Aorta (tissue), 5 donors: ENCODE data around the gene SIGLEC1. TPM values are rescaled to one million over a fixed set of nuclear protein-coding genes. Genes with fewer than 3 reads are reported as not detected.

ENCODE experiments used
- ATAC-seq: fragments of 200-7000 bp; cut with Tn5 transposase; one replicate; pipeline ENCODE4 v1.9.1; 2022; ENCODE audit warnings: moderate library complexity; ENCODE audit not compliant: low FRiP score
- DNase-seq, 2 donors: peaks; one replicate each; pipeline ENCODE4 v3.0.0-alpha.2; 2020
- H3K27ac ChIP-seq, 2 donors: one replicate each; pipeline ENCODE4 v1.5.1; 2013; ENCODE audit warnings: low read length in 2 of 2, mild to moderate bottlenecking in 2 of 2, moderate library complexity in 2 of 2, control low read depth in 1 of 2, inconsistent platforms in 1 of 2, low read depth in 1 of 2
- H3K27me3 ChIP-seq, 2 donors: one replicate each; pipeline ENCODE4 v1.6.1; 2013; ENCODE audit warnings: control low read depth in 1 of 2, low read length in 1 of 2, mild to moderate bottlenecking in 1 of 2, moderate library complexity in 1 of 2; ENCODE audit not compliant: insufficient read depth in 2 of 2, control insufficient read depth in 1 of 2
- H3K36me3 ChIP-seq, 2 donors: one replicate each; pipeline ENCODE4 v1.6.1; 2013; ENCODE audit warnings: control low read depth in 1 of 2, low read length in 1 of 2, mild to moderate bottlenecking in 1 of 2; ENCODE audit not compliant: insufficient read depth in 2 of 2, control insufficient read depth in 1 of 2
- H3K4me1 ChIP-seq, 2 donors: one replicate each; pipeline ENCODE4 v1.6.1; 2013; ENCODE audit warnings: low read length in 2 of 2, control low read depth in 1 of 2, mild to moderate bottlenecking in 1 of 2, moderate library complexity in 1 of 2; ENCODE audit not compliant: insufficient read depth in 2 of 2, control insufficient read depth in 1 of 2
- H3K4me3 ChIP-seq, 2 donors: one replicate each; pipeline ENCODE4 v1.5.1; 2013; ENCODE audit warnings: low read length in 2 of 2, control low read depth in 1 of 2, mild to moderate bottlenecking in 1 of 2
- H3K9me3 ChIP-seq: one replicate; pipeline ENCODE4 v1.6.1; 2013; ENCODE audit warnings: mild to moderate bottlenecking, low read length; ENCODE audit not compliant: control insufficient read depth
- WGBS, 2 donors: extraction: QIAGEN DNeasy Blood & Tissue Kit; methylation state at CpG; one replicate each; pipeline ENCODE4 v1.1.7; 2013; 5-methylcytosine and 5-hydroxymethylcytosine counted together
- intact Hi-C, 2 donors: fragments of 100-400 bp; cut with DNase I; formaldehyde crosslinking; loops; one replicate each; pipeline versions ENCODE4 v1.14.2 to v1.15.0; 2022
- polyA plus RNA-seq, 2 donors: library from polyadenylated mRNA; stranded (reverse); fragments of 200-250 nt; gene quantifications; one replicate each; pipeline ENCODE4 v1.2.3, GENCODE V29; 2013
- total RNA-seq, 2 donors: library from RNA; stranded (reverse); fragmentation: NEBNext Ultra II Directional; extraction: Animal tissue kit (Norgen Biotek cat#: 25700); gene quantifications; one replicate each; pipeline ENCODE4 v1.2.1, GENCODE V29; 2021
- donor health status: healthy with polysubstance abuse.
- donor health status: Bipolar disorder and iron deficiency.
- donor health status: DM: no; HTN: no; CAD: no.
- donor health status: DM: no; HTN: no; CAD: no.
- donor health status: DM: yes; HTN: yes; CAD: no.

Gene SIGLEC1
- total and polyA plus RNA-seq, 4 donors: 2.8 to 55.8 (median 10.7) TPM

DNA sequence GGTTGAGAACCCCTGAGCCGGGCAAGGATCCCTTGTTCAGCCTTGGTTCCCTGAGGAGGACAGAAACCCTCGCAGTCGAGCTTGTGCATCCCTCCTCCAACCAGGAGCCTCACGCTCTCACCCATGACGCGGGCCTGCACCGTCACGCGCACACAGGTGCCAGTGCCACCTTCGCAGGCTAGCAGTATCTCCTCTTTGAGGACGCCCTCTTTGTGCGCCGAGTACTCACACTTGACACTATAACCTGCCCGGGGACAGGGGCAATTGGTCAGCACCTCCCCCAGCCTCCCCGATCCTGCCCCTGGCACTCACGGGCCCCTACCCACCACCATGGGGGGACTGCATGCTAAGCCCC, 41.9 kb upstream of the SIGLEC1 start:
- WGBS, 2 donors: 95% methylated on average over 16 of the region's 16 CpGs

DNA sequence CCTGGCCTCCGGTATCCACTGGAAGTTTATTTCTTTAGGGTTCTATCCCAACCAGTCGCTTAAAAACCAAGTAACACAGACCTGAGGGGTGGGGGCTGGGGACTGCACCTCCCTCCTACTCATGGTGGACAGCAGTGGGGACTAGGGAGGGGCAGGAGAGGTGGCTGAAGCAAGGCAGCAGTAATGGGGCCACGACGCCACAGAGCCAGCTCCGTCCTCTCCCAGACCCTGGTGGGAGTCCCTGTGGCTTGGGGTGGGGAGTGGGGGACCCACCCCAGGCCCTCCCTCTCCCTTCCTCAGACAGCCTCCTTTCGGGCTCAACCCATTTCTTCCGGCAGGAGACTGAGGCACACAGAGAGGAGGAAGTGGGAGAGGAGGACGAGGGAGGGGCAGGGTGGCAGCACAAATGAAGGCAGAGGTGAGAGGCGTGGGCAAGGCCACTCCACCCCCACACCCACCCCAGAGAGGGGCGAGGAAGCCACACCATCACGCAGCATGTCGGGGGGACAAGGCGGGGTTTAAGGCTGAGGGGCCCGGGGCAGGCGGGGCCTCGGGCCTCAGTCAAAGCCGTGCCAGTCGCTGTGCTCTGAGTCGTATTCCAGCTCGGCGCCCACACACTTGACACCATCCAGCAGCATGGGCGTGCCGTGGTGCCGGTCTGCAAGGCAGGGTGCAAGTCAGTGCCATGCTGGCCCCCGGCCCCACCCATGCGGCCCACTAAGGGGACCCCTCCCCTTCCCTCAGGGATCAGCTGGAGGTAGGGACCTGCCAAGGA, 41.3 kb upstream of the SIGLEC1 start:
- no peak overlapping the region for H3K4me3 ChIP-seq
- no peaks in the 10 kb centered on the region for H3K36me3 ChIP-seq
- DNase-seq: no peak
- H3K27me3 ChIP-seq: no peaks in the 10 kb centered on the region
- peak; percentile 1 for ATAC-seq
- no peak overlapping the region for H3K27ac ChIP-seq
- H3K9me3 ChIP-seq: no peaks in the 10 kb centered on the region
- no peaks in the 10 kb centered on the region for H3K4me1 ChIP-seq
- intact Hi-C loops: loop anchor here in 1 of 2 donors (5.0 kb wide), 1 partner anchor 76 kb away; no protein-coding TSS in a partner anchor
- WGBS, 2 donors: 89 to 93% methylated on average over 26 of the region's 26 CpGs

More for the DNA sequence above, 41.9 kb upstream of the SIGLEC1 start:
- Histone ChIP-seq H3K27me3 (no peaks in the 10 kb centered on the region), H3K36me3 (no peaks in the 10 kb centered on the region), H3K4me3 (no peak overlapping the region), H3K27ac (no peak overlapping the region), H3K4me1 (no peaks in the 10 kb centered on the region), H3K9me3 (no peaks in the 10 kb centered on the region)
- ATAC-seq (no peak), DNase-seq (no peak)
- intact Hi-C loops: loop anchor here in 1 of 2 donors (5.0 kb wide), 1 partner anchor 77 kb away; no protein-coding TSS in a partner anchor

DNA sequence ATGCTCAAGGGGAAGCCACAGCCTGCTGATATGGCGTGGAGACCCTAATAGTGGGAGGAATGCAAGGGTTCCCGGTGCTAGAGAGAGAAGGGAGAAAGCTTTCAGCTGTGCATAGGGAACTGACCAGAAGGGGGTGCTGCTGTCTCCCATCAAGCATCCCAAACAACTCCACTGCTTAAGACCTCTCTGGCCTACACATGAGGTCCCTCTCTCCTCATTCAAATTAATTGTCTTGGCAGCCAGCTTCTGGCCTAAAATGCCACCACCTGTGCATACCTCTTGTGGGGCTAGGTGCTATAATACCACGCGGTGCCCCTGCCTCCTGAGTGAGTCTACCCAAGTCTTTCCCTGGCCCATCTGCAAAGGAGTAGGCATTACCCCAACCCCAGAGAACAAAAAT, 40.7 kb upstream of the SIGLEC1 start:
- peak; percentile 70 for ATAC-seq
- intact Hi-C loops: loop anchor here in 1 of 2 donors (5.0 kb wide), 1 partner anchor 76 kb away; no protein-coding TSS in a partner anchor

GRCh38 chr20:3752386-3752759, 40.0 kb upstream of the SIGLEC1 start:
- DNase-seq: no peak
- Histone ChIP-seq H3K4me3 (no peak overlapping the region), H3K27ac (no peak overlapping the region), H3K36me3 (no peaks in the 10 kb centered on the region), H3K27me3 (no peaks in the 10 kb centered on the region), H3K9me3 (no peaks in the 10 kb centered on the region), H3K4me1 (no peaks in the 10 kb centered on the region)
- 5 to 7% methylated on average over 13 of the region's 13 CpGs for WGBS, 2 donors
- intact Hi-C loops: loop anchor here in 1 of 2 donors (5.0 kb wide), 1 partner anchor 75 kb away; no protein-coding TSS in a partner anchor
- no peak for ATAC-seq

More for the DNA sequence above, 40.7 kb upstream of the SIGLEC1 start:
- no peaks in the 10 kb centered on the region for H3K27me3 ChIP-seq
- H3K4me3 ChIP-seq: no peak overlapping the region
- H3K4me1 ChIP-seq: no peaks in the 10 kb centered on the region
- peak in 1 of 2 donors; percentile 75 for DNase-seq
- H3K36me3 ChIP-seq: no peaks in the 10 kb centered on the region
- H3K9me3 ChIP-seq: no peaks in the 10 kb centered on the region
- 44 to 50% methylated on average over 4 of the region's 4 CpGs for WGBS, 2 donors
- H3K27ac ChIP-seq: no peak overlapping the region

DNA sequence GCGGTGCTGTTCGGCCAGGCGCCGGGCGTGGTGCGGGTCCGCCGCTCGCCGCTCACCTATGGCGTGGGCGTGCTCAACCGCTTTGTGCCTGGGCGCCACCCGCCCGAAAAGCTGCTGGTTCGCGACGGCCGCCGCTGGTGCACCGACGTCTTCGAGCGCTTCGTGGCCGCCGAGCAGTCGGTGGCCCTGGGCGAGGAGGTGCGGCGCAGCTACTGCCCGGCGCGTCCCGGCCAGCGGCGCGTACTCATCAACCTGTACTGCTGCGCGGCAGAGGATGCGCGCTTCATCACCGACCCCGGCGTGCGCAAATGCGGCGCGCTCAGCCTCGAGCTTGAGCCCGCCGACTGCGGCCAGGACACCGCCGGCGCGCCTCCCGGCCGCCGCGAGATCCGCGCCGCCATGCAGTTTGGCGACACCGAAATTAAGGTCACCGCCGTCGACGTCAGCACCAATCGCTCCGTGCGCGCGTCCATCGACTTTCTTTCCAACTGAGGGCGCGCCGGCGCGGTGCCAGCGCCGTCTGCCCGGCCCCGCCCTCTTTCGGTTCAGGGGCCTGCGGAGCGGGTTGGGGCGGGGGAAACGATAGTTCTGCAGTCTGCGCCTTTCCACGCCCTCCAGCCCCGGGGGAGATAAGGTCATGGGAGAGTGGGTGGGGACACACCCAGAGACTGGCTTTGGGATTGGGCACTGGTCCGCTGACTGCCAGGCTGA, 39.4 kb upstream of the SIGLEC1 start:
- DNase-seq (peak; percentile 87 to 89), ATAC-seq (peak; percentile 37)
- Histone ChIP-seq H3K27ac (no peak overlapping the region), H3K4me3 (no peak overlapping the region), H3K9me3 (no peaks in the 10 kb centered on the region), H3K27me3 (no peaks in the 10 kb centered on the region), H3K36me3 (no peaks in the 10 kb centered on the region), H3K4me1 (no peaks in the 10 kb centered on the region)
- 6 to 7% methylated on average over 95 of the region's 95 CpGs for whole genome bisulfite sequencing, 2 donors
- intact Hi-C loops: loop anchor here in 1 of 2 donors (5.0 kb wide), 1 partner anchor 75 kb away; no protein-coding TSS in a partner anchor

- no peaks in the 10 kb centered on the region for H3K27me3 ChIP-seq
- no peak overlapping the region for H3K27ac ChIP-seq
- H3K9me3 ChIP-seq: no peaks in the 10 kb centered on the region
- intact Hi-C loops: loop anchor here in 1 of 2 donors (5.0 kb wide), 1 partner anchor 74 kb away; no protein-coding TSS in a partner anchor
- ATAC-seq (no peak), DNase-seq (no peak)
- no peaks in the 10 kb centered on the region for H3K36me3 ChIP-seq
- H3K4me1 ChIP-seq: no peaks in the 10 kb centered on the region
- no peak overlapping the region for H3K4me3 ChIP-seq
- 25 to 31% methylated on average over 30 to 31 of the region's 31 CpGs for WGBS, 2 donors
These were observed 38.9 kb upstream of the SIGLEC1 start for GRCh38 chr20:3751305-3751674.

GRCh38 chr20:3749689-3750531, 37.5 kb upstream of the SIGLEC1 start:
- intact Hi-C loops: loop anchor here in 1 of 2 donors (5.0 kb wide), 1 partner anchor 73 kb away; no protein-coding TSS in a partner anchor
- no peaks in the 10 kb centered on the region for H3K9me3 ChIP-seq
- DNase-seq: no peak
- H3K36me3 ChIP-seq: no peaks in the 10 kb centered on the region
- no peaks in the 10 kb centered on the region for H3K4me1 ChIP-seq
- 14 to 21% methylated on average over 55 to 72 of the region's 72 CpGs for WGBS, 2 donors
- H3K27ac ChIP-seq: no peak overlapping the region
- no peak overlapping the region for H3K4me3 ChIP-seq
- no peaks in the 10 kb centered on the region for H3K27me3 ChIP-seq
- ATAC-seq: no peak

- no peaks in the 10 kb centered on the region for H3K27me3 ChIP-seq
- ATAC-seq (no peak), DNase-seq (no peak)
- no peaks in the 10 kb centered on the region for H3K4me1 ChIP-seq
- no peaks in the 10 kb centered on the region for H3K9me3 ChIP-seq
- no peak overlapping the region for H3K27ac ChIP-seq
- intact Hi-C loops: no loop called here
- 67 to 73% methylated on average over 23 to 24 of the region's 24 CpGs for WGBS, 2 donors
- H3K36me3 ChIP-seq: no peaks in the 10 kb centered on the region
- H3K4me3 ChIP-seq: no peak overlapping the region
These were observed 36.8 kb upstream of the SIGLEC1 start for GRCh38 chr20:3749087-3749688.
